ENCODE measurements around the gene TEX36.

The TEX36 gene

GRCh38 chr10:125627646-125628045, 55.3 kb downstream of the TEX36 start:
- no peak for TF ChIP-seq YY1 (IDR thresholded peaks at IDR 0.05; ENCODE audit: low read depth)
- no peak for TF ChIP-seq REST (IDR thresholded peaks at IDR 0.05; ENCODE audit: low read depth)
- TF ChIP-seq RAD21 (IDR thresholded peaks at IDR 0.05; ENCODE audit: low read depth): no peak
- no peak for TF ChIP-seq EP300 (IDR thresholded peaks at IDR 0.05; ENCODE audit: borderline replicate concordance)
- TF ChIP-seq MAX (IDR thresholded peaks at IDR 0.05): no peak
- no peak for TF ChIP-seq CEBPB (IDR thresholded peaks at IDR 0.05)
- no peak for TF ChIP-seq TEAD4 (IDR thresholded peaks at IDR 0.05)
- no peak for TF ChIP-seq TAF1 (IDR thresholded peaks at IDR 0.05; ENCODE audit: low read depth)
- no peak for TF ChIP-seq FOXM1 (IDR thresholded peaks at IDR 0.05; ENCODE audit: borderline replicate concordance, low read depth)
- TF ChIP-seq CREB1 (IDR thresholded peaks at IDR 0.05; ENCODE audit: low read depth): no peak
- no peak for TF ChIP-seq EGR1 (IDR thresholded peaks at IDR 0.05)
- no peak for TF ChIP-seq TCF12 (IDR thresholded peaks at IDR 0.05; ENCODE audit: low read depth)
- no peak for TF ChIP-seq USF1 (IDR thresholded peaks at IDR 0.05)
- TF ChIP-seq ZBTB7A (IDR thresholded peaks at IDR 0.05; ENCODE audit: low read depth): no peak
- TF ChIP-seq NFIC (IDR thresholded peaks at IDR 0.05): no peak

- TF ChIP-seq TEAD4 (IDR thresholded peaks at IDR 0.05) (no peak), YY1 (IDR thresholded peaks at IDR 0.05; ENCODE audit: low read depth) (no peak), CEBPB (IDR thresholded peaks at IDR 0.05) (no peak), TAF1 (IDR thresholded peaks at IDR 0.05; ENCODE audit: low read depth) (no peak), ZBTB7A (IDR thresholded peaks at IDR 0.05; ENCODE audit: low read depth) (no peak), USF1 (IDR thresholded peaks at IDR 0.05) (no peak), MAX (IDR thresholded peaks at IDR 0.05) (no peak), RAD21 (IDR thresholded peaks at IDR 0.05; ENCODE audit: low read depth) (no peak), EP300 (IDR thresholded peaks at IDR 0.05; ENCODE audit: borderline replicate concordance) (no peak), NFIC (IDR thresholded peaks at IDR 0.05) (no peak)
Measured at GRCh38 chr10:125626671-125627070, 56.3 kb downstream of the TEX36 start.

- TF ChIP-seq REST (IDR thresholded peaks at IDR 0.05; ENCODE audit: low read depth) (no peak), MAX (IDR thresholded peaks at IDR 0.05) (no peak), CREB1 (IDR thresholded peaks at IDR 0.05; ENCODE audit: low read depth) (no peak), CEBPB (IDR thresholded peaks at IDR 0.05) (no peak), TCF12 (IDR thresholded peaks at IDR 0.05; ENCODE audit: low read depth) (no peak), YY1 (IDR thresholded peaks at IDR 0.05; ENCODE audit: low read depth) (no peak), FOXM1 (IDR thresholded peaks at IDR 0.05; ENCODE audit: borderline replicate concordance, low read depth) (no peak), TAF1 (IDR thresholded peaks at IDR 0.05; ENCODE audit: low read depth) (no peak), TEAD4 (IDR thresholded peaks at IDR 0.05) (no peak), EP300 (IDR thresholded peaks at IDR 0.05; ENCODE audit: borderline replicate concordance) (no peak), NFIC (IDR thresholded peaks at IDR 0.05) (no peak), EGR1 (IDR thresholded peaks at IDR 0.05) (no peak), RAD21 (IDR thresholded peaks at IDR 0.05; ENCODE audit: low read depth) (no peak)
Measured at GRCh38 chr10:125625586-125625985, 57.4 kb downstream of the TEX36 start.

GRCh38 chr10:125624800-125625199, 58.2 kb downstream of the TEX36 start:
- no peak for TF ChIP-seq TAF1 (IDR thresholded peaks at IDR 0.05; ENCODE audit: low read depth)

GRCh38 chr10:125621052-125621451, 61.9 kb downstream of the TEX36 start:
- TF ChIP-seq CREB1 (IDR thresholded peaks at IDR 0.05; ENCODE audit: low read depth): no peak
- no peak for TF ChIP-seq ZBTB7A (IDR thresholded peaks at IDR 0.05; ENCODE audit: low read depth)
- TF ChIP-seq MAX (IDR thresholded peaks at IDR 0.05): no peak
- TF ChIP-seq EP300 (IDR thresholded peaks at IDR 0.05; ENCODE audit: borderline replicate concordance): no peak
- TF ChIP-seq USF1 (IDR thresholded peaks at IDR 0.05): no peak
- TF ChIP-seq FOXM1 (IDR thresholded peaks at IDR 0.05; ENCODE audit: borderline replicate concordance, low read depth): no peak
- TF ChIP-seq TAF1 (IDR thresholded peaks at IDR 0.05; ENCODE audit: low read depth): no peak
- TF ChIP-seq EGR1 (IDR thresholded peaks at IDR 0.05): no peak
- TF ChIP-seq TCF12 (IDR thresholded peaks at IDR 0.05; ENCODE audit: low read depth): no peak
- TF ChIP-seq NFIC (IDR thresholded peaks at IDR 0.05): no peak
- TF ChIP-seq CEBPB (IDR thresholded peaks at IDR 0.05): no peak
- TF ChIP-seq RAD21 (IDR thresholded peaks at IDR 0.05; ENCODE audit: low read depth): no peak
- no peak for TF ChIP-seq TEAD4 (IDR thresholded peaks at IDR 0.05)
- TF ChIP-seq YY1 (IDR thresholded peaks at IDR 0.05; ENCODE audit: low read depth): no peak
- no peak for TF ChIP-seq REST (IDR thresholded peaks at IDR 0.05; ENCODE audit: low read depth)
